B cell (primary cell): ENCODE results near the gene EFL1. TPM values are rescaled to one million over a fixed set of nuclear protein-coding genes. Genes with fewer than 3 reads are reported as not detected.

Source experiments
- ATAC-seq: fragments of 200-7000 bp; cut with Tn5 transposase; one replicate; pipeline ENCODE4 v1.10.0; 2021; ENCODE audit warnings: low read depth, mild to moderate bottlenecking, moderate number of reproducible peaks, moderate library complexity
- CTCF ChIA-PET: fragments of 350-600 bp; sonication (Branson Sonifier 250); formaldehyde crosslinking; loops from one replicate; lab custom pipeline; 2021; ENCODE audit warnings: antibody characterized with exemption, inconsistent platforms; lab: Charles Lee
- POLR2A ChIA-PET: fragments of 350-600 bp; sonication (Branson Sonifier 250); formaldehyde crosslinking; loops from one replicate; lab custom pipeline; 2021; ENCODE audit warnings: antibody characterized with exemption; lab: Charles Lee
- DNase-seq: peaks from one replicate; pipeline ENCODE4 v3.0.0; 2013
- H2AFZ ChIP-seq: 2 replicates; pipeline ENCODE4 v1.6.1; 2012; ENCODE audit warnings: mild to moderate bottlenecking, low read depth, low read length; ENCODE audit not compliant: insufficient read depth, poor library complexity, severe bottlenecking
- H3K27ac ChIP-seq, 2 donors: 1 replicate in 1 of 2; 2 replicates in 1 of 2; pipeline ENCODE4 v1.5.1; 2012 to 2013; ENCODE audit warnings: low read length in 2 of 2, mild to moderate bottlenecking in 2 of 2, moderate library complexity in 1 of 2
- H3K27me3 ChIP-seq, 4 experiments: fragments of 200-600 bp in 1 of 4; sonication (generic) in 1 of 4; replicated peaks in 1 of 4; 1 replicate in 2 of 4; 2 replicates in 2 of 4; pipeline versions ENCODE4 v1.6.1 to v1.7.0; 2013 to 2016; ENCODE audit warnings: low read length in 3 of 4, mild to moderate bottlenecking in 2 of 4, mixed read lengths in 1 of 4, moderate library complexity in 1 of 4; ENCODE audit not compliant: insufficient read depth in 4 of 4, control insufficient read depth in 3 of 4; ENCODE audit errors: control extremely low read depth in 1 of 4
- H3K36me3 ChIP-seq, 2 experiments: replicated peaks in 1 of 2; 1 replicate in 1 of 2; 2 replicates in 1 of 2; pipeline versions ENCODE4 v1.6.1 to v1.7.1; 2013; ENCODE audit warnings: low read length in 1 of 2; ENCODE audit not compliant: insufficient read depth in 2 of 2, control insufficient read depth in 1 of 2; ENCODE audit errors: control extremely low read depth in 1 of 2, extremely low read depth in 1 of 2
- H3K4me1 ChIP-seq, 2 donors: fragments of 200-600 bp in 1 of 2; sonication (generic) in 1 of 2; 1 replicate in 1 of 2; 2 replicates in 1 of 2; pipeline versions ENCODE4 v1.5.1 to v1.6.1; 2013 to 2017; ENCODE audit warnings: low read length in 2 of 2; ENCODE audit not compliant: control insufficient read depth in 2 of 2, insufficient read depth in 2 of 2
- H3K4me2 ChIP-seq: replicated peaks from 2 replicates; pipeline ENCODE3; 2012; ENCODE audit warnings: mild to moderate bottlenecking, low read depth, low read length; ENCODE audit not compliant: poor library complexity, severe bottlenecking
- H3K4me3 ChIP-seq, 5 experiments: fragments of 200-600 bp in 1 of 5; sonication (generic) in 1 of 5; 1 replicate in 3 of 5; 2 replicates in 2 of 5; pipeline versions ENCODE4 v1.5.1 to v1.7.0; 2011 to 2016; ENCODE audit warnings: low read length in 4 of 5, mild to moderate bottlenecking in 4 of 5, low read depth in 2 of 5, control low read depth in 1 of 5, moderate library complexity in 1 of 5; ENCODE audit not compliant: insufficient read depth in 1 of 5; ENCODE audit errors: control extremely low read depth in 1 of 5, extremely low read depth in 1 of 5
- H3K79me2 ChIP-seq: fragments of 200-600 bp; sonication (generic); one replicate; pipeline ENCODE4 v1.6.0; 2016; ENCODE audit warnings: low read length; ENCODE audit not compliant: control insufficient read depth, insufficient read depth
- H3K9ac ChIP-seq: fragments of 200-600 bp; sonication (generic); 2 replicates; pipeline ENCODE4 v1.6.1; 2017; ENCODE audit warnings: mild to moderate bottlenecking, low read length, moderate library complexity
- H3K9me3 ChIP-seq, 3 donors: one replicate each; pipeline versions ENCODE4 v1.6.1 to v1.7.1; 2013; ENCODE audit warnings: low read length in 2 of 3; ENCODE audit not compliant: control insufficient read depth in 2 of 3, insufficient read depth in 1 of 3; ENCODE audit errors: control extremely low read depth in 1 of 3
- H4K20me1 ChIP-seq: 2 replicates; pipeline ENCODE4 v1.6.0; 2012; ENCODE audit warnings: mild to moderate bottlenecking, low read length; ENCODE audit not compliant: insufficient read depth, control insufficient read depth, poor library complexity, severe bottlenecking
- H3K27ac Mint-ChIP-seq: one replicate; pipeline ENCODE4 v1.8.0; 2021; ENCODE audit warnings: mixed read lengths
- H3K27me3 Mint-ChIP-seq: one replicate; pipeline ENCODE4 v1.8.0; 2021; ENCODE audit warnings: mixed read lengths
- H3K4me1 Mint-ChIP-seq: one replicate; pipeline ENCODE4 v1.8.0; 2021; ENCODE audit warnings: mixed read lengths
- H3K4me3 Mint-ChIP-seq: one replicate; pipeline ENCODE4 v1.8.0; 2021; ENCODE audit warnings: mixed read lengths
- H3K9me3 Mint-ChIP-seq: one replicate; pipeline ENCODE4 v1.8.0; 2022; ENCODE audit warnings: mixed read lengths; ENCODE audit not compliant: insufficient read depth
- EZH2 ChIP-seq: IDR thresholded peaks from 2 replicates; pipeline ENCODE4 v1.6.1; 2012; ENCODE audit warnings: borderline replicate concordance, low read depth, mild to moderate bottlenecking, moderate library complexity, low read length; ENCODE audit not compliant: insufficient read depth, poor library complexity, severe bottlenecking
- WGBS: methylation state at CpG from one replicate; pipeline ENCODE4 v1.1.5; 2013; ENCODE audit warnings: missing lambda C conversion rate; ENCODE audit not compliant: insufficient coverage; 5-methylcytosine and 5-hydroxymethylcytosine counted together
- intact Hi-C: fragments of 100-400 bp; cut with micrococcal nuclease; formaldehyde crosslinking; loops from one replicate; pipeline ENCODE4 v1.10.0; 2022
- polyA plus RNA-seq: library from polyadenylated mRNA; depleted of rRNA; stranded (reverse); fragments of >200 nt; gene quantifications from 2 replicates; pipeline ENCODE4 v1.2.3, GENCODE V29; 2012
- total RNA-seq, 2 donors: library from RNA; stranded (reverse); fragments of 120-200 nt in 1 of 2; gene quantifications; 1 replicate in 1 of 2; 2 replicates in 1 of 2; pipeline versions ENCODE4 v1.2.3 to v1.2.4, GENCODE V29; 2013 to 2022
- TF ChIP-seq, protein P1 (sequence below): fragments of 200-600 bp; IDR thresholded peaks from one replicate; pipeline ENCODE4 v1.8.0; 2022; ENCODE audit warnings: antibody characterized with exemption, mild to moderate bottlenecking

The EFL1 gene
- total and polyA plus RNA-seq, 2 donors (not counting 1 experiment from before 2014, with no cell fraction given) = 8.2 to 25.8 TPM

DNA sequence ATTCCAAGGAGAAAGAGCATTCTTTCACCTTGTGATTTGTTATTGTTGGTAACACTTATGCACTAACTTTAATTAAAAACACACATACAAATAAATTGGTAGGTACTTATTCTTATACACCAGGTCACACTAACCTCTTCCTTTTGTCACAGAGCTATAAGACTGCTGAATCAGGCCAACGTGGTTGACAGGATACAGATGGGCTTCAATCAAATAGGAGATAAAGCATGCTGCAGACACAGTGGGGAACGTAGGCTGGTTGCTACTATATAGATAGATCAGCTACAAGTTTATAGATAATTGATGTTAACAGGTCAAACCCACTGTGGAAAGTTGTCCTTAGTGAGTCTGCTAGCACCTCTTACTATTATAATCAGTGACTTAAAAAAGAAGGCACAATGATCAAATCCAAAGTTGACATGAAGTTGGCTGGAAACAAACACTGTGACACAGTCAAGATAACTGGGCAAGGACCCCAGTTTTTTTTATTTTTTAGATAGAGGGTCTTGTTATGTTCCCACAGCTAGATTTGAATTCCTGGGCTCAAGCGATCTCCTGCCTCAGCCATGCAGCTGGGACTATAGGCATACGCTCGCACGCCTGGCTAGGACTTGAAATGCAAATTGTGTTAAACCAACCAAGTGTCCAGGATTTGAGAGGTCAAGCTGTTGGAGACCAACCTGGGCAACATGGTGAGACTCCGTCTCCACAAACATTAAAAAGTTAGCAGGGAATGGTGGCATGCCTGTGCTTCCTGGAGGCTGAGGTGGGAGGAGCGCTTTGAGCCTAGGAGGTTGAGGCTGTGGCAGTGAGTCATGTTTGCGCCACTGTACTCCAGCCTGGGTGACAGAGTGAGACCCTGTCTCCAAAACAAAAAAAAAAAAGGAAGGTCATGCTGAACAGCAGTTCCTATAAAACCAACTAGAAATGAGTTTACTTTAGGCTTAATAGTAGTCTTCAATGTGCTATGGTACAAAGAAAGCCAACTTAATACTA is 118.8 kb downstream of the EFL1 start:
- Mint-ChIP-seq H3K27me3 (no peaks in the 10 kb centered on the region), H3K4me1 (no peaks in the 10 kb centered on the region), H3K9me3 (no peaks in the 10 kb centered on the region), H3K4me3 (no peak overlapping the region), H3K27ac (no peak overlapping the region)
- no peak overlapping the region for H2AFZ ChIP-seq
- H3K36me3 ChIP-seq = peaks cover 3 to 5% of the 10 kb centered on the region in 2 experiments
- WGBS = 100% methylated on average over 5 of the region's 9 CpGs
- TF ChIP-seq, protein P1, sequence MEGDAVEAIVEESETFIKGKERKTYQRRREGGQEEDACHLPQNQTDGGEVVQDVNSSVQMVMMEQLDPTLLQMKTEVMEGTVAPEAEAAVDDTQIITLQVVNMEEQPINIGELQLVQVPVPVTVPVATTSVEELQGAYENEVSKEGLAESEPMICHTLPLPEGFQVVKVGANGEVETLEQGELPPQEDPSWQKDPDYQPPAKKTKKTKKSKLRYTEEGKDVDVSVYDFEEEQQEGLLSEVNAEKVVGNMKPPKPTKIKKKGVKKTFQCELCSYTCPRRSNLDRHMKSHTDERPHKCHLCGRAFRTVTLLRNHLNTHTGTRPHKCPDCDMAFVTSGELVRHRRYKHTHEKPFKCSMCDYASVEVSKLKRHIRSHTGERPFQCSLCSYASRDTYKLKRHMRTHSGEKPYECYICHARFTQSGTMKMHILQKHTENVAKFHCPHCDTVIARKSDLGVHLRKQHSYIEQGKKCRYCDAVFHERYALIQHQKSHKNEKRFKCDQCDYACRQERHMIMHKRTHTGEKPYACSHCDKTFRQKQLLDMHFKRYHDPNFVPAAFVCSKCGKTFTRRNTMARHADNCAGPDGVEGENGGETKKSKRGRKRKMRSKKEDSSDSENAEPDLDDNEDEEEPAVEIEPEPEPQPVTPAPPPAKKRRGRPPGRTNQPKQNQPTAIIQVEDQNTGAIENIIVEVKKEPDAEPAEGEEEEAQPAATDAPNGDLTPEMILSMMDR = no peak
- TF ChIP-seq EZH2 = no peak
- H3K4me1 ChIP-seq = no peaks in the 10 kb centered on the region
- intact Hi-C loops = loop anchor here (5.0 kb wide), 1 partner anchor 661 kb away; no protein-coding TSS in a partner anchor
- H4K20me1 ChIP-seq = no peaks in the 10 kb centered on the region
- ChIA-PET POLR2A (no interaction called here), CTCF (interaction anchor here (0.7 to 1.6 kb wide), 6 partner anchors 8 to 1360 kb away, joined by 3 to 4 read pairs (median 4); no protein-coding TSS in a partner anchor)
- no peaks in the 10 kb centered on the region for H3K79me2 ChIP-seq
- ATAC-seq (no peak), DNase-seq (no peak)
- no peak overlapping the region for H3K4me2 ChIP-seq
- H3K9ac ChIP-seq = no peak overlapping the region
- H3K4me3 ChIP-seq = no peak overlapping the region
- no peaks in the 10 kb centered on the region for H3K9me3 ChIP-seq
- H3K27me3 ChIP-seq = no peaks in the 10 kb centered on the region
- no peak overlapping the region for H3K27ac ChIP-seq

DNA sequence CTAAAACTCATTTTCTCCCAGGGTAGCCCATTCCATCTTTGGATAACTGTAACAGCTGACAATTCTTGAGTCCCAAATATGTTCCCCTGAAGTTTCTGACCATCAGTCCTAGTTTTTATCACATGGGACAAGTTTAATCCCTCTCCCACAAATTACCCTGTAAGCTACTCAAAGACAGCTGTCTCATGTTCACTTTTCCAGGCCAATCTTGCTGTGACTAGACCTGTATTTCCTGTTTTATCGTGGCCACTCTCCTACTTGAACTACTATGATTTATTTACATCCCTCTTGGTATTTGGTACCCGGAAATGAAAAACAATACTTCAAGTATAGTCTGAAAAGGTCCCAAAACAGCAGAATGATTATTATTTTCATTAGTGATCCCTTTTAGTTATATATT is 121.6 kb downstream of the EFL1 start:
- Histone ChIP-seq H3K4me1 (no peaks in the 10 kb centered on the region), H4K20me1 (no peaks in the 10 kb centered on the region), H3K79me2 (no peaks in the 10 kb centered on the region), H3K27ac (no peak overlapping the region), H3K27me3 (no peaks in the 10 kb centered on the region), H3K36me3 (peaks cover 5 to 19% of the 10 kb centered on the region in 2 experiments), H3K9me3 (no peaks in the 10 kb centered on the region), H3K4me3 (no peak overlapping the region), H3K4me2 (no peak overlapping the region), H3K9ac (no peak overlapping the region), H2AFZ (no peak overlapping the region)
- no peak overlapping the region for H3K4me3 Mint-ChIP-seq
- CTCF ChIA-PET = interaction anchor here (0.9 to 2.1 kb wide), 3 partner anchors 8 to 26 kb away, joined by 3 to 5 read pairs (median 3); no protein-coding TSS in a partner anchor
- ATAC-seq (no peak), DNase-seq (no peak)
- no CpG with 5 or more reads among the region's 2 CpGs for WGBS
- H3K9me3 Mint-ChIP-seq = no peaks in the 10 kb centered on the region
- intact Hi-C loops = loop anchor here (5.0 kb wide), 1 partner anchor 659 kb away; no protein-coding TSS in a partner anchor
- TF ChIP-seq, protein P1 = no peak
- TF ChIP-seq EZH2 = no peak
- POLR2A ChIA-PET = no interaction called here
- no peaks in the 10 kb centered on the region for H3K4me1 Mint-ChIP-seq
- no peak overlapping the region for H3K27ac Mint-ChIP-seq
- no peaks in the 10 kb centered on the region for H3K27me3 Mint-ChIP-seq
